K562 (cell line): Measurements from ENCODE around the gene CRIM1.

Experiments
- TBL1XR1 ChIP-seq, 2 experiments: IDR thresholded peaks; 2 replicates each; pipeline ENCODE4 v1.6.1; 2012; ENCODE audit warnings: improper control_type of control experiment in 2 of 2, low read length in 2 of 2, mild to moderate bottlenecking in 1 of 2
- ZNF449 ChIP-seq: fragments of 250-450 bp; sonication (Bioruptor Pico); IDR thresholded peaks from 2 replicates; pipeline ENCODE4 v1.8.0; 2022; ENCODE audit warnings: moderate library complexity, mild to moderate bottlenecking, inconsistent platforms

- no peak for TF ChIP-seq TBL1XR1 (IDR thresholded peaks at IDR 0.05; ENCODE audit: low read length in 2 of 2)
- no peak for TF ChIP-seq ZNF449 (CRISPR knock-in tag)
These were observed 32.9 kb downstream of the CRIM1 start for GRCh38 chr2:36388472-36388871.
